Endothelial cell of umbilical vein (primary cell): Measurements from ENCODE around the gene CUEDC2. TPM values are rescaled to one million over a fixed set of nuclear protein-coding genes. Genes with fewer than 3 reads are reported as not detected.

Experiments
- BruUV-seq: library from RNA; stranded (reverse); fragments of 400-500 nt; replicated peaks from 2 replicates; lab custom pipeline; 2021; lab: Mats Ljungman, UMichigan
- CTCF ChIA-PET: fragments of 300-600, 350-600 bp; sonication (Branson Sonifier 250); formaldehyde crosslinking; loops from one replicate; lab custom pipeline; 2021; ENCODE audit warnings: antibody characterized with exemption, inconsistent platforms; lab: Charles Lee
- POLR2A ChIA-PET: fragments of 300-600, 350-600 bp; sonication (Branson Sonifier 250); formaldehyde crosslinking; loops from one replicate; lab custom pipeline; 2021; ENCODE audit warnings: antibody characterized with exemption, inconsistent platforms; lab: Charles Lee
- DNase-seq: peaks from one replicate; pipeline ENCODE4 v3.0.0-alpha.2; 2011; ENCODE audit warnings: low read depth, low spot score
- FAIRE-seq: peaks from 2 replicates; lab custom pipeline; 2011; peaks lifted over from hg19 to GRCh38; lab: Jason Lieb, UNC
- H2AFZ ChIP-seq: 2 replicates; pipeline ENCODE4 v1.6.0; 2012; ENCODE audit warnings: low read depth, low read length, control low read depth, inconsistent platforms
- H3K27ac ChIP-seq: 2 replicates; pipeline ENCODE4 v1.5.1; 2011; ENCODE audit warnings: low read depth, mild to moderate bottlenecking, control low read depth, low read length, moderate library complexity; ENCODE audit not compliant: insufficient read depth
- H3K27me3 ChIP-seq, 2 experiments: 2 replicates each; pipeline versions ENCODE4 v1.6.0 to v1.6.1; 2011; ENCODE audit warnings: low read length in 2 of 2, mixed read lengths in 1 of 2; ENCODE audit not compliant: control insufficient read depth in 2 of 2, insufficient read depth in 2 of 2
- H3K36me3 ChIP-seq, 2 experiments: 2 replicates in 1 of 2; 3 replicates in 1 of 2; pipeline ENCODE4 v1.5.1; 2011; ENCODE audit warnings: low read length in 2 of 2, mild to moderate bottlenecking in 1 of 2, moderate library complexity in 1 of 2; ENCODE audit not compliant: control insufficient read depth in 2 of 2, insufficient read depth in 2 of 2; ENCODE audit errors: extremely low read depth in 1 of 2
- H3K4me1 ChIP-seq: 3 replicates; pipeline ENCODE4 v1.5.1; 2011; ENCODE audit warnings: mild to moderate bottlenecking, low read length; ENCODE audit not compliant: control insufficient read depth, insufficient read depth; ENCODE audit errors: extremely low read depth
- H3K4me2 ChIP-seq: 2 replicates; pipeline ENCODE4 v1.6.1; 2011; ENCODE audit warnings: low read length, control low read depth, mixed read lengths; ENCODE audit not compliant: insufficient read depth
- H3K4me3 ChIP-seq, 3 experiments: fragments of 200-600 bp in 1 of 3; sonication (generic), shearing (Covaris generic) in 1 of 3; replicated peaks in 1 of 3; 2 replicates each; pipeline ENCODE4 v1.5.1; 2011 to 2016; ENCODE audit warnings: control low read depth in 3 of 3, low read length in 3 of 3, mild to moderate bottlenecking in 2 of 3, inconsistent platforms in 1 of 3, low read depth in 1 of 3, moderate library complexity in 1 of 3; ENCODE audit not compliant: insufficient read depth in 1 of 3
- H3K79me2 ChIP-seq: 2 replicates; pipeline ENCODE4 v1.6.0; 2012; ENCODE audit warnings: low read length, inconsistent platforms; ENCODE audit not compliant: control insufficient read depth, insufficient read depth
- H3K9ac ChIP-seq: replicated peaks from 2 replicates; pipeline ENCODE3; 2011; ENCODE audit warnings: low read length, control low read depth; ENCODE audit not compliant: insufficient read depth; ENCODE audit errors: extremely low read depth
- H3K9me1 ChIP-seq: replicated peaks from 3 replicates; pipeline ENCODE4 v1.6.0; 2011; ENCODE audit warnings: mild to moderate bottlenecking, low read length; ENCODE audit not compliant: control insufficient read depth, insufficient read depth; ENCODE audit errors: extremely low read depth
- H3K9me3 ChIP-seq: replicated peaks from 2 replicates; pipeline ENCODE4 v1.5.1; 2012; ENCODE audit warnings: low read length, inconsistent platforms; ENCODE audit not compliant: control insufficient read depth, insufficient read depth
- H4K20me1 ChIP-seq: replicated peaks from 2 replicates; pipeline ENCODE3; 2011; ENCODE audit warnings: mild to moderate bottlenecking, low read length; ENCODE audit not compliant: control insufficient read depth, insufficient read depth; ENCODE audit errors: extremely low read depth
- EZH2 ChIP-seq: IDR thresholded peaks from 2 replicates; pipeline ENCODE4 v1.6.1; 2012; ENCODE audit warnings: borderline replicate concordance, low read depth, mild to moderate bottlenecking, moderate library complexity, low read length, inconsistent platforms; ENCODE audit not compliant: severe bottlenecking
- FOS ChIP-seq: IDR thresholded peaks from 2 replicates; pipeline ENCODE4 v1.6.1; 2011; ENCODE audit warnings: mild to moderate bottlenecking, low read length, moderate library complexity, borderline replicate concordance; ENCODE audit not compliant: insufficient read depth
- GATA2 ChIP-seq: IDR thresholded peaks from 2 replicates; pipeline ENCODE4 v1.7.0; 2011; ENCODE audit warnings: low read depth, mild to moderate bottlenecking, moderate library complexity, mixed read lengths, low read length; ENCODE audit not compliant: insufficient read length, insufficient read depth
- JUN ChIP-seq: IDR thresholded peaks from 2 replicates; pipeline ENCODE4 v1.6.1; 2011; ENCODE audit warnings: borderline replicate concordance, low read depth; ENCODE audit not compliant: insufficient read length, insufficient read depth
- MAX ChIP-seq: IDR thresholded peaks from 2 replicates; pipeline ENCODE4 v1.6.1; 2011; ENCODE audit not compliant: insufficient read depth, insufficient read length
- MYC ChIP-seq: IDR thresholded peaks from one replicate; pipeline ENCODE4 v1.6.1; 2011; ENCODE audit warnings: mild to moderate bottlenecking, low read depth, low read length
- POLR2A ChIP-seq: IDR thresholded peaks from 2 replicates; pipeline ENCODE4 v1.6.1; 2012; ENCODE audit warnings: low read depth, mild to moderate bottlenecking, control low read depth, low read length
- POLR2AphosphoS5 ChIP-seq: IDR thresholded peaks from 2 replicates; pipeline ENCODE4 v1.6.1; 2012; ENCODE audit warnings: low read depth, mild to moderate bottlenecking, control low read depth, low read length, moderate library complexity; ENCODE audit not compliant: insufficient read depth
- dilution Hi-C: fragments of 300-500 bp; cut with MboI; formaldehyde crosslinking; loops from one replicate; pipeline ENCODE4 v1.15.0; 2019; ENCODE audit warnings: low sequenced_read_pairs; ENCODE audit not compliant: extremely low pct_ligation_motif_present
- intact Hi-C: fragments of 100-400 bp; cut with micrococcal nuclease; formaldehyde crosslinking; loops from one replicate; pipeline ENCODE4 v1.10.0; 2022
- polyA plus RNA-seq, 4 experiments: library from polyadenylated mRNA; depleted of rRNA in 3 of 4; stranded (reverse) in 3 of 4; unstranded in 1 of 4; fragments of >200 nt; gene quantifications; 2 replicates each; pipeline versions ENCODE4 v1.2.1 to v1.2.3, GENCODE V29; 2011 to 2012; ENCODE audit warnings: missing spikeins in 1 of 4
- total RNA-seq: library from RNA; stranded (reverse); gene quantifications from 2 replicates; pipeline ENCODE4 v1.2.3, GENCODE V29; 2021
- TF ChIP-seq, protein P1 (sequence below), 2 donors: IDR thresholded peaks; 1 replicate in 1 of 2; 2 replicates in 1 of 2; pipeline ENCODE4 v1.5.1; 2011; ENCODE audit warnings: low read length in 2 of 2, mild to moderate bottlenecking in 2 of 2, moderate library complexity in 2 of 2, control low read depth in 1 of 2, inconsistent platforms in 1 of 2, low read depth in 1 of 2; ENCODE audit not compliant: insufficient read depth in 1 of 2; ENCODE audit errors: extremely low read depth in 1 of 2

CUEDC2 gene
- total and polyA plus RNA-seq, 2 donors (not counting 3 experiments of a cell fraction or from before 2014, with no cell fraction given): 61.5 to 96.7 TPM

DNA sequence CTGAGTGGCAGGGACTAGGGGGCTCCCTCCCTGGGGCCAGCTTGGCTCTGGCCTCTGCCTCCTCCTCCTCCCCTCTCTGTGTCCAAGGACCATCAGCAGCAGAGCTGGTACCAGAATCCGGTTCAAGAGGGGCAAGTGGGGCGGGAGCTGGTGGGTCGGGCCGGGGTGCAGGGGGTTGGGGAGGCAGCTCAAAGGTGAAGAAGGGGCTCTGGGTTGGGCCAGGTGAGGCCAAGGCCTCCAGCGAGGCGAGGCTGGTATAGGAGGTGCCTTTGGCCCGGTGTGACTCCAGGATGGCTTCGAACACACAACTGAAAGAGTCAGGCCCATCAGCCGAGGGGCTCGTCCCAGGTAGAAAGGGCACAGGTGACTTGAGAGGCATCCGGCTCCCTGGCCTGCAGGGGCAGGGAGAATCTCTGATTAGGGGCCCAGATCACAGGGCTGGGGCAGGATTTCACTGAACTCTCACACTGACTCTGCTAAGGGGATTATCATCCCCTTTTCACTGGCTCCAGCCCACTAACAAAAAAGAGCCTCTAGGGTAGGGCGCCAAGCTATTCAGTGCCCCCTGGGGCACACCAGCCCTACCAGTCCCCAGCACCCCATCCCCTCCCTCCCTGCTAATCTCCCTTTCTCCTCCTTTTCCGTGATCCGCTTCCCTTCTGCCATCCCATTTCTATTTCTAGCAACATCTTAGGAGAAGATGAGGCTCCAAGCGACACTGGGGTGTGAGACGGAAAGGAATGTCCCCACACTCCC is 18.4 kb downstream of the CUEDC2 start:
- H3K9ac ChIP-seq: no peak overlapping the region
- no peaks in the 10 kb centered on the region for H3K4me1 ChIP-seq
- H4K20me1 ChIP-seq: no peaks in the 10 kb centered on the region
- ChIA-PET CTCF (interaction anchor here (0.7 to 2.4 kb wide), 6 partner anchors 8 to 245 kb away, joined by 3 to 8 read pairs (median 4); no protein-coding TSS in a partner anchor), POLR2A (no interaction called here)
- TF ChIP-seq MAX (no peak), EZH2 (no peak), MYC (no peak), POLR2A (no peak), FOS (no peak), JUN (no peak), GATA2 (no peak), POLR2AphosphoS5 (no peak)
- TF ChIP-seq, protein P1, sequence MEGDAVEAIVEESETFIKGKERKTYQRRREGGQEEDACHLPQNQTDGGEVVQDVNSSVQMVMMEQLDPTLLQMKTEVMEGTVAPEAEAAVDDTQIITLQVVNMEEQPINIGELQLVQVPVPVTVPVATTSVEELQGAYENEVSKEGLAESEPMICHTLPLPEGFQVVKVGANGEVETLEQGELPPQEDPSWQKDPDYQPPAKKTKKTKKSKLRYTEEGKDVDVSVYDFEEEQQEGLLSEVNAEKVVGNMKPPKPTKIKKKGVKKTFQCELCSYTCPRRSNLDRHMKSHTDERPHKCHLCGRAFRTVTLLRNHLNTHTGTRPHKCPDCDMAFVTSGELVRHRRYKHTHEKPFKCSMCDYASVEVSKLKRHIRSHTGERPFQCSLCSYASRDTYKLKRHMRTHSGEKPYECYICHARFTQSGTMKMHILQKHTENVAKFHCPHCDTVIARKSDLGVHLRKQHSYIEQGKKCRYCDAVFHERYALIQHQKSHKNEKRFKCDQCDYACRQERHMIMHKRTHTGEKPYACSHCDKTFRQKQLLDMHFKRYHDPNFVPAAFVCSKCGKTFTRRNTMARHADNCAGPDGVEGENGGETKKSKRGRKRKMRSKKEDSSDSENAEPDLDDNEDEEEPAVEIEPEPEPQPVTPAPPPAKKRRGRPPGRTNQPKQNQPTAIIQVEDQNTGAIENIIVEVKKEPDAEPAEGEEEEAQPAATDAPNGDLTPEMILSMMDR (IDR thresholded peaks at IDR 0.05; ENCODE audit: extremely low read depth in 1 of 2, insufficient read depth in 1 of 2, low read depth in 1 of 2, low read length in 2 of 2): no peak
- H3K27me3 ChIP-seq: peaks cover 30 to 45% of the 10 kb centered on the region in 2 experiments
- intact Hi-C loops (no loop called here), dilution Hi-C loops (no loop called here)
- DNase-seq (no peak), FAIRE-seq (no peak)
- no peaks in the 10 kb centered on the region for H3K9me3 ChIP-seq
- no TSS peak for BruUV-seq
- no peak overlapping the region for H3K27ac ChIP-seq
- H3K79me2 ChIP-seq: no peaks in the 10 kb centered on the region
- H3K4me3 ChIP-seq: no peak overlapping the region
- no peak overlapping the region for H3K4me2 ChIP-seq
- no peak overlapping the region for H2AFZ ChIP-seq
- H3K9me1 ChIP-seq: no peaks in the 10 kb centered on the region
- no peaks in the 10 kb centered on the region for H3K36me3 ChIP-seq
